Mucosa of stomach (tissue), 1 donor: ENCODE measurements around the gene SPEF2.

ENCODE experiments used
- H3K27me3 ChIP-seq: one replicate; pipeline ENCODE4 v1.7.0; 2013; ENCODE audit warnings: mild to moderate bottlenecking, low read length; ENCODE audit not compliant: control insufficient read depth, insufficient read depth
- H3K36me3 ChIP-seq: one replicate; pipeline ENCODE4 v1.7.0; 2013; ENCODE audit warnings: low read length; ENCODE audit not compliant: control insufficient read depth, insufficient read depth
- H3K4me1 ChIP-seq: one replicate; pipeline ENCODE4 v1.7.0; 2013; ENCODE audit warnings: mild to moderate bottlenecking, low read length; ENCODE audit not compliant: control insufficient read depth, insufficient read depth
- H3K4me3 ChIP-seq: one replicate; pipeline ENCODE4 v1.7.0; 2013; ENCODE audit warnings: low read length
- H3K9ac ChIP-seq: one replicate; pipeline ENCODE4 v1.7.0; 2013; ENCODE audit warnings: mild to moderate bottlenecking, low read length, moderate library complexity
- H3K9me3 ChIP-seq: one replicate; pipeline ENCODE4 v1.7.0; 2013; ENCODE audit warnings: mild to moderate bottlenecking, low read length, moderate library complexity; ENCODE audit not compliant: control insufficient read depth
- donor health status: Pancreatic carcinoma.

SPEF2 gene

DNA sequence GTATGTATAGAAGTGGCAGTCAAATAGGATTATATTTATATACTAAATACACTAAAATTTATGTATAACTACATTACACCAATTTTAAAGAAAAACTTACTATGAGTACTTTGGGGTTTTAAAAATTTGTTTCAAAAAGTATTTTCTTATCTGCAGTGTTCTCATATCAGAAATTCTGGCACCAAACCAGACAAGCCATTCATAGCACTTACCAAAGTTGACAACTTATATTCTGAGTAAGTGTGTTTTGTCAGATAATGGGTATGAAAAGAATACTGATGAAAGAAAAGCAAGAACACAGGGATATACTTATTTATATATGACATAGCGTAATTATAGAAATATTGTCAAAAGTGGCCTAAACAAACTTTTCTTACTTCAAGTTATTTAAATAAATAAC lies 67.5 kb downstream of the SPEF2 start:
- Histone ChIP-seq H3K9ac (no peak overlapping the region), H3K4me1 (no peaks in the 10 kb centered on the region), H3K36me3 (no peaks in the 10 kb centered on the region), H3K4me3 (no peak overlapping the region), H3K27me3 (no peaks in the 10 kb centered on the region), H3K9me3 (no peaks in the 10 kb centered on the region)

GRCh38 chr5:35687961-35688360 lies 70.3 kb downstream of the SPEF2 start:
- Histone ChIP-seq H3K9me3 (no peaks in the 10 kb centered on the region), H3K9ac (no peak overlapping the region), H3K4me1 (no peaks in the 10 kb centered on the region), H3K36me3 (no peaks in the 10 kb centered on the region), H3K4me3 (no peak overlapping the region), H3K27me3 (no peaks in the 10 kb centered on the region)

DNA sequence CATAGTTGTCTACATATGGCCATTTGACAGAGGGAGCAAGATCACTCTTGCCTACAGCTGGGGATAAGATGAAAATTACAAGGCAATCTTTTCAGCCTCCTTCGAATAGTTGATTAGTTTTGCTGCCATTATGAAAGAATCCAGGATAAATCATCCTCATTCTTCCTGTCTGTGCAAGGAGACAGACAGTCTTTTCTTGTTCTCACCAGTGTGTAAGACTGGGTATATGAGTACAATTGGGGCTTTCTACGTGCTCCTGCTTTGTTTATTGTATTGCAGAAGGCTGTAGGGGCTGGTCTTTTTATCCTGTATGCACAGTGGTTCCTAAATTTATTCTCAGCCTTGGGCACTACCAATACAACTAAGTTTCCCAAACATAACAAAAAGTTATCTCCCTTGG lies 76.8 kb downstream of the SPEF2 start:
- no peaks in the 10 kb centered on the region for H3K36me3 ChIP-seq

GRCh38 chr5:35698047-35698808 lies 80.6 kb downstream of the SPEF2 start:
- Histone ChIP-seq H3K36me3 (no peaks in the 10 kb centered on the region), H3K4me3 (no peak overlapping the region), H3K9me3 (no peaks in the 10 kb centered on the region), H3K9ac (no peak overlapping the region), H3K4me1 (no peaks in the 10 kb centered on the region), H3K27me3 (no peaks in the 10 kb centered on the region)

More for the DNA sequence above, 76.8 kb downstream of the SPEF2 start:
- H3K9me3 ChIP-seq, result no peaks in the 10 kb centered on the region
- no peaks in the 10 kb centered on the region for H3K27me3 ChIP-seq
- H3K9ac ChIP-seq, result no peak overlapping the region
- H3K4me1 ChIP-seq, result no peaks in the 10 kb centered on the region
- no peak overlapping the region for H3K4me3 ChIP-seq

GRCh38 chr5:35707659-35708058 lies 90.0 kb downstream of the SPEF2 start:
- Histone ChIP-seq H3K9me3 (no peaks in the 10 kb centered on the region), H3K36me3 (no peaks in the 10 kb centered on the region), H3K27me3 (no peaks in the 10 kb centered on the region), H3K9ac (no peak overlapping the region), H3K4me3 (no peak overlapping the region), H3K4me1 (no peaks in the 10 kb centered on the region)

DNA sequence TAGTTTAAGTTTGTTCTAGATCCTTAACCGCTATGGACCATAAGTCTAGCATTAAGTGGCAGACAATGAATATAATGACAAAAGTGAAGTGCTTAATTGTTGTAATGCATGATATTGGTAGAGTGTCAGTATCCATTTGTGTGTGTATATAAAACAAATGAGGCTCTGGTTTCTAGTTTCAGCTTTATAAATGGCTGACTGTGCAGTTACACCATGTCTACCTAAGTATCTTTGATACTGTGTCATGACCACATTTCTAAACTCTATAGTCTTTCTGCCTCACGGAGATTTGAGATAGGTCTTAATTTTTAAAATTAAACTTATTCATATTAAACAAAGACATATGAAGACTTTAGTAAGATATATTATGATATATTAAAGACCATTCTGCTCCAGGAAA lies 92.0 kb downstream of the SPEF2 start:
- no peaks in the 10 kb centered on the region for H3K4me1 ChIP-seq
- no peak overlapping the region for H3K9ac ChIP-seq

DNA sequence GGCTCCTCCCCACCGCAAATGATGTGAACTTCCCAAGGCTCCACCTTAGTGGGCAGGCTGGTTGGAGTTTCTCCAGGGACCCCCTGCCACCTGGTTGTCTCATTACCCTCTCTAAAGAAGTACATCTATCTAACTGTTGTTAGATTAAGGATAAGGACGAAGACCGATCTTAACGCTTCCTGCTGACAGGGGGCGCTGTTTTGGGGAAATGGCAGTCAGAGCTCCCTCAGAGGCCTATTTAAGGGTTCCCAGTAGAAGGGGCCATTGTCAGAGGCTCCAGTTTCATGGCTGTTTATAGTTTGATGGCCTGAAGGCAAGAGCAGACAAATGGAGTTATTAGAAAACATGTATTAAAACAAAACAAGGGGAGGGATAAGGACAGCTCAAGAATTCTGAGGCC lies 100.1 kb downstream of the SPEF2 start:
- Histone ChIP-seq H3K36me3 (no peaks in the 10 kb centered on the region), H3K4me3 (no peak overlapping the region), H3K27me3 (no peaks in the 10 kb centered on the region), H3K4me1 (no peaks in the 10 kb centered on the region), H3K9me3 (no peaks in the 10 kb centered on the region), H3K9ac (no peak overlapping the region)

More for the DNA sequence above, 92.0 kb downstream of the SPEF2 start:
- H3K9me3 ChIP-seq, result no peaks in the 10 kb centered on the region
- no peak overlapping the region for H3K4me3 ChIP-seq
- no peaks in the 10 kb centered on the region for H3K36me3 ChIP-seq
- H3K27me3 ChIP-seq, result no peaks in the 10 kb centered on the region

DNA sequence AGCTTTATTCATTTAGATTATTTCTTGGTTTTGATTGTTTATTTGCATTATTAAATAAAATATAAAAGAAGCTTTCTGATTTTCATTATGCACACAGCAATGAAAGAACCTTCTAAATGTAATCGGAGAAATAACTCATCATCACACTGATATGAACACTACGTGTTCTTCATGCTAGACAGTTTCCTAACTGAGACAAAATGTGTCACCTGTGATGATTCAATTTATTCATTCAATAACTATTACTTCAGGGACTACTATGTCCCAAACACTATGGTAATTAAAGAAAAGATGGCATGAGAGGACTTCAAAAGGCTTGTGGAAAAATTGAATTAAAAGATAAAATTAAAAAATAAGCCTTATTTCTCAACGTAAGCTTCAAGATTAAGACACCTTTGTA lies 118.1 kb downstream of the SPEF2 start:
- H3K36me3 ChIP-seq, result no peaks in the 10 kb centered on the region
- H3K27me3 ChIP-seq, result no peaks in the 10 kb centered on the region
- H3K9me3 ChIP-seq, result no peaks in the 10 kb centered on the region
- H3K4me3 ChIP-seq, result no peak overlapping the region
- H3K9ac ChIP-seq, result no peak overlapping the region
- no peaks in the 10 kb centered on the region for H3K4me1 ChIP-seq

DNA sequence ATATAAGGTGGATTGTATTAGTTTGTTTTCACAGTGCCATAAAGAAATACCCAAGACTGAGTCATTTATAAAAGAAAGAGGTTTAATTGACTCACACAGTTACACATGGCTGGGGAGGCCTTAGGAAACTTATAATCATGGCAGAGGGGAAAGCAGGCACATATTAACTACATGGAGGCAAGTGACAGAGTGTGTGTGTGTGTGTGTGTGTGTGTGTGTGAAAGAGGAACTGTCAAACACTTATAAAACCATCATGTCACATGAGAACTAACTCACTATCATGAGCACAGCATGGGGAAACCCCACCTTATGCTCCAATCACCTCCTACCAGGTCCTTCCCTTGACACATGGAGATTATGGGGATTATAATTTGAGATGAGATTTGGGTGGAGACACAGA lies 118.6 kb downstream of the SPEF2 start:
- H3K36me3 ChIP-seq, result no peaks in the 10 kb centered on the region
- H3K27me3 ChIP-seq, result no peaks in the 10 kb centered on the region
- no peak overlapping the region for H3K4me3 ChIP-seq
- H3K9me3 ChIP-seq, result no peaks in the 10 kb centered on the region
- H3K4me1 ChIP-seq, result no peaks in the 10 kb centered on the region
- H3K9ac ChIP-seq, result no peak overlapping the region

DNA sequence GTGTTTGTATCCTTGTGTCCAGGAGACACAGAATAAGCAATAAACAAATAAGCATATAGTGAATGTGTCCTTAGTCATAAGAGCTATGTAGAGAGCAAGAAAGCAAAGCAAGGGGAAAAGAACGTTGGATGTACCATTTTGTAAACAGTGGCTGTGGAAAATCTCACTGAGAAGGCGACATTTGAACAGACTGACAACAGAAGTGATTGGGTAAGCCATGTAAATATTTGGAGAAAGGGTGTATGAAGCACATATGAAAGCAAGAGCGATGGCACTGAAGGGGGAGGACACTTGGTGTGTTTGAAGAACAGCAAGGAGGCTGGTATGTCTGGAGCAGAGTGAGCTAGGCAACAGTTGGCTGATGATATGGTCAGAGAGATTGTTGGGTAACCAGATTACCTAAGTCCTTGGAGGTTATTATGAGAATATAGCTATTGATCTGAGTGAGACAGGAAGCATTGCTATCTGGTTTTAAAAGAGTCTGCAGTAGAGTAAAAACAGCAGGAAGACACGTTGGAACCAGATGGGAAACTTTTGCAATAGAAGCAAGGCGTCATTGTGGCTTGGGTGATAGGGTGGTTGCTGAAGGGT lies 123.6 kb downstream of the SPEF2 start:
- no peak overlapping the region for H3K9ac ChIP-seq
- no peaks in the 10 kb centered on the region for H3K36me3 ChIP-seq
- H3K4me1 ChIP-seq, result no peaks in the 10 kb centered on the region
- H3K9me3 ChIP-seq, result no peaks in the 10 kb centered on the region
- no peaks in the 10 kb centered on the region for H3K27me3 ChIP-seq
- H3K4me3 ChIP-seq, result no peak overlapping the region

- Histone ChIP-seq H3K27me3 (no peaks in the 10 kb centered on the region), H3K36me3 (no peaks in the 10 kb centered on the region), H3K4me3 (no peak overlapping the region), H3K9ac (no peak overlapping the region), H3K4me1 (no peaks in the 10 kb centered on the region), H3K9me3 (no peaks in the 10 kb centered on the region)
Observed at GRCh38 chr5:35741971-35742370, 124.3 kb downstream of the SPEF2 start.

GRCh38 chr5:35743644-35744043 lies 126.0 kb downstream of the SPEF2 start:
- H3K9me3 ChIP-seq, result no peaks in the 10 kb centered on the region

More at GRCh38 chr5:35743644-35744043, 126.0 kb downstream of the SPEF2 start:
- no peaks in the 10 kb centered on the region for H3K4me1 ChIP-seq
- H3K27me3 ChIP-seq, result no peaks in the 10 kb centered on the region
- no peak overlapping the region for H3K9ac ChIP-seq
- H3K36me3 ChIP-seq, result no peaks in the 10 kb centered on the region
- H3K4me3 ChIP-seq, result no peak overlapping the region
